HepG2 (cell line): ENCODE results near the gene PDGFB. TPM values are rescaled to one million over a fixed set of nuclear protein-coding genes. Genes with fewer than 3 reads are reported as not detected.

Experiments
- CBX1 ChIP-seq: IDR thresholded peaks from one replicate; pipeline ENCODE4 v1.6.1; 2016; ENCODE audit warnings: antibody characterized with exemption, low read depth
- CREB1 ChIP-seq, 2 experiments: fragments of 450-650 bp in 1 of 2; IDR thresholded peaks; 2 replicates each; pipeline ENCODE4 v1.6.1; 2016 to 2017; ENCODE audit warnings: control low read depth in 1 of 2, mild to moderate bottlenecking in 1 of 2, missing compliant biosample characterization in 1 of 2, missing genetic modification characterization in 1 of 2
- MAFK ChIP-seq, 2 experiments: IDR thresholded peaks in 1 of 2; conservative IDR thresholded peaks in 1 of 2; 2 replicates each; pipeline ENCODE4 v1.6.1; 2011; ENCODE audit warnings: improper control_type of control experiment in 2 of 2, low read length in 2 of 2
- MIER2 ChIP-seq: IDR thresholded peaks from 2 replicates; pipeline ENCODE4 v1.6.1; 2016; ENCODE audit warnings: missing biosample characterization, missing genetic modification reagents
- NR2F6 ChIP-seq, 2 experiments: IDR thresholded peaks; 2 replicates each; pipeline ENCODE4 v1.6.1; 2016; ENCODE audit warnings: antibody characterized with exemption in 1 of 2, mild to moderate bottlenecking in 1 of 2
- PCBP1 ChIP-seq: fragments of 200-400 bp; formaldehyde crosslinking; IDR thresholded peaks from 2 replicates; pipeline ENCODE4 v1.6.1; 2017; ENCODE audit warnings: mild to moderate bottlenecking, low read depth, low read length, borderline replicate concordance
- PHB2 ChIP-seq: fragments of 450-650 bp; IDR thresholded peaks from 2 replicates; pipeline ENCODE4 v1.6.1; 2018; ENCODE audit not compliant: partially characterized antibody
- ZNF232 ChIP-seq: sonication (generic); formaldehyde crosslinking; IDR thresholded peaks from 2 replicates; pipeline ENCODE4 v1.4.0; 2020; ENCODE audit warnings: missing genetic modification reagents, borderline replicate concordance
- ZNF407 ChIP-seq: sonication (generic); formaldehyde crosslinking; IDR thresholded peaks from one replicate; pipeline ENCODE4 v1.5.1; 2020; ENCODE audit warnings: mild to moderate bottlenecking, missing genetic modification reagents; ENCODE audit errors: not compliant biosample characterization
- ZNF605 ChIP-seq: sonication (generic); formaldehyde crosslinking; IDR thresholded peaks from 2 replicates; pipeline ENCODE4 v1.8.0; 2022; ENCODE audit warnings: mild to moderate bottlenecking, missing genetic modification reagents
- polyA plus RNA-seq, 8 experiments: library from polyadenylated mRNA; depleted of rRNA in 3 of 8; stranded (reverse) in 7 of 8; unstranded in 1 of 8; fragments of >200 nt; fragmentation: Illumina TruSeq in 4 of 8; extraction: Trizol in 4 of 8; gene quantifications; 2 replicates each; pipeline versions ENCODE4 v1.2.1 to v1.2.3, GENCODE V29; 2011 to 2016; ENCODE audit warnings: low read depth in 4 of 8, missing spikeins in 1 of 8, mixed read lengths in 1 of 8; ENCODE audit not compliant: insufficient read depth in 1 of 8
- total RNA-seq, 5 experiments: library from RNA; depleted of rRNA; stranded (reverse); fragments of >200 nt; fragmentation: Illumina TruSeq; extraction: Trizol; gene quantifications; 2 replicates each; pipeline ENCODE4 v1.2.3, GENCODE V29; 2016; ENCODE audit warnings: low read depth in 1 of 5
- TF ChIP-seq, protein P1 (sequence below): sonication (generic); formaldehyde crosslinking; IDR thresholded peaks from 2 replicates; pipeline ENCODE4 v1.5.0; 2020; ENCODE audit warnings: mild to moderate bottlenecking, missing genetic modification reagents, borderline replicate concordance
- TF ChIP-seq, protein P2 (sequence below): sonication (generic); formaldehyde crosslinking; IDR thresholded peaks from 2 replicates; pipeline ENCODE4 v1.4.0; 2020; ENCODE audit warnings: missing genetic modification reagents
- TF ChIP-seq, protein P3 (sequence below): sonication (generic); formaldehyde crosslinking; IDR thresholded peaks from 2 replicates; pipeline ENCODE4 v1.4.0; 2020; ENCODE audit warnings: mild to moderate bottlenecking, missing genetic modification reagents

The PDGFB gene
- total and polyA plus RNA-seq, 2 of the 13 experiments (the other 11 are each of a cell fraction or from before 2014, with no cell fraction given), result 1.4 to 10.1 TPM

- TF ChIP-seq ZNF407 (CRISPR knock-in tag) (no peak), NR2F6 (IDR thresholded peaks at IDR 0.05) (peak; percentile 99), NR2F6 (CRISPR knock-in tag; IDR thresholded peaks at IDR 0.05) (peak; percentile 100), MAFK (conservative IDR thresholded peaks at IDR 0.05 in 1 of 2, IDR thresholded peaks at IDR 0.05 in 1 of 2; ENCODE audit: low read length in 2 of 2) (no peak), PCBP1 (no peak), ZNF232 (CRISPR knock-in tag) (peak; percentile 39; the same call in 1 of the 2 replicates), CBX1 (no peak), PHB2 (no peak), CREB1 (IDR thresholded peaks at IDR 0.05) (no peak), CREB1 (CRISPR knock-in tag; IDR thresholded peaks at IDR 0.05) (no peak), ZNF605 (CRISPR knock-in tag) (no peak; the same call in 1 of the 2 replicates), MIER2 (CRISPR knock-in tag) (no peak)
- TF ChIP-seq, protein P1, sequence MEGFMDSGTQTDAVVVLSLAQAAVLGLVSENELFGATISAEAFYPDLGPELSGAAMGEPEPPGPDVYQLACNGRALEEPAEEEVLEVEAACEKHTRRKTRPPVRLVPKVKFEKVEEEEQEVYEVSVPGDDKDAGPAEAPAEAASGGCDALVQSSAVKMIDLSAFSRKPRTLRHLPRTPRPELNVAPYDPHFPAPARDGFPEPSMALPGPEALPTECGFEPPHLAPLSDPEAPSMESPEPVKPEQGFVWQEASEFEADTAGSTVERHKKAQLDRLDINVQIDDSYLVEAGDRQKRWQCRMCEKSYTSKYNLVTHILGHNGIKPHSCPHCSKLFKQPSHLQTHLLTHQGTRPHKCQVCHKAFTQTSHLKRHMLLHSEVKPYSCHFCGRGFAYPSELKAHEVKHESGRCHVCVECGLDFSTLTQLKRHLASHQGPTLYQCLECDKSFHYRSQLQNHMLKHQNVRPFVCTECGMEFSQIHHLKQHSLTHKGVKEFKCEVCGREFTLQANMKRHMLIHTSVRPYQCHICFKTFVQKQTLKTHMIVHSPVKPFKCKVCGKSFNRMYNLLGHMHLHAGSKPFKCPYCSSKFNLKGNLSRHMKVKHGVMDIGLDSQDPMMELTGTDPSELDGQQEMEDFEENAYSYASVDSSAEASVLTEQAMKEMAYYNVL (CRISPR knock-in tag), result peak; percentile 75
- TF ChIP-seq, protein P2, sequence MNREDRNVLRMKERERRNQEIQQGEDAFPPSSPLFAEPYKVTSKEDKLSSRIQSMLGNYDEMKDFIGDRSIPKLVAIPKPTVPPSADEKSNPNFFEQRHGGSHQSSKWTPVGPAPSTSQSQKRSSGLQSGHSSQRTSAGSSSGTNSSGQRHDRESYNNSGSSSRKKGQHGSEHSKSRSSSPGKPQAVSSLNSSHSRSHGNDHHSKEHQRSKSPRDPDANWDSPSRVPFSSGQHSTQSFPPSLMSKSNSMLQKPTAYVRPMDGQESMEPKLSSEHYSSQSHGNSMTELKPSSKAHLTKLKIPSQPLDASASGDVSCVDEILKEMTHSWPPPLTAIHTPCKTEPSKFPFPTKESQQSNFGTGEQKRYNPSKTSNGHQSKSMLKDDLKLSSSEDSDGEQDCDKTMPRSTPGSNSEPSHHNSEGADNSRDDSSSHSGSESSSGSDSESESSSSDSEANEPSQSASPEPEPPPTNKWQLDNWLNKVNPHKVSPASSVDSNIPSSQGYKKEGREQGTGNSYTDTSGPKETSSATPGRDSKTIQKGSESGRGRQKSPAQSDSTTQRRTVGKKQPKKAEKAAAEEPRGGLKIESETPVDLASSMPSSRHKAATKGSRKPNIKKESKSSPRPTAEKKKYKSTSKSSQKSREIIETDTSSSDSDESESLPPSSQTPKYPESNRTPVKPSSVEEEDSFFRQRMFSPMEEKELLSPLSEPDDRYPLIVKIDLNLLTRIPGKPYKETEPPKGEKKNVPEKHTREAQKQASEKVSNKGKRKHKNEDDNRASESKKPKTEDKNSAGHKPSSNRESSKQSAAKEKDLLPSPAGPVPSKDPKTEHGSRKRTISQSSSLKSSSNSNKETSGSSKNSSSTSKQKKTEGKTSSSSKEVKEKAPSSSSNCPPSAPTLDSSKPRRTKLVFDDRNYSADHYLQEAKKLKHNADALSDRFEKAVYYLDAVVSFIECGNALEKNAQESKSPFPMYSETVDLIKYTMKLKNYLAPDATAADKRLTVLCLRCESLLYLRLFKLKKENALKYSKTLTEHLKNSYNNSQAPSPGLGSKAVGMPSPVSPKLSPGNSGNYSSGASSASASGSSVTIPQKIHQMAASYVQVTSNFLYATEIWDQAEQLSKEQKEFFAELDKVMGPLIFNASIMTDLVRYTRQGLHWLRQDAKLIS (CRISPR knock-in tag), result no peak
- TF ChIP-seq, protein P3, sequence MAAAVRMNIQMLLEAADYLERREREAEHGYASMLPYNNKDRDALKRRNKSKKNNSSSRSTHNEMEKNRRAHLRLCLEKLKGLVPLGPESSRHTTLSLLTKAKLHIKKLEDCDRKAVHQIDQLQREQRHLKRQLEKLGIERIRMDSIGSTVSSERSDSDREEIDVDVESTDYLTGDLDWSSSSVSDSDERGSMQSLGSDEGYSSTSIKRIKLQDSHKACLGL (CRISPR knock-in tag), result no peak
Observed at GRCh38 chr22:39230261-39231196, 14.3 kb downstream of the PDGFB start (continued).
